Spleen (tissue), 7 donors: ENCODE data around the gene NLN.

ENCODE experiments used
- POLR2A ChIP-seq, 3 donors: fragments of 450-650 bp; IDR thresholded peaks; one replicate each; pipeline ENCODE4 v1.5.1; 2017; ENCODE audit warnings: antibody characterized with exemption in 3 of 3, mild to moderate bottlenecking in 1 of 3
- POLR2AphosphoS5 ChIP-seq, 3 donors: sonication (generic); formaldehyde crosslinking; IDR thresholded peaks; one replicate each; pipeline ENCODE4 v1.5.1; 2017; ENCODE audit warnings: antibody characterized with exemption in 3 of 3
- TF ChIP-seq, protein P1 (sequence below), 11 experiments: fragments of 200-600 bp in 7 of 11; fragments of 450-650 bp in 4 of 11; sonication (generic) in 4 of 11; IDR thresholded peaks in 8 of 11; conservative IDR thresholded peaks in 3 of 11; 1 replicate in 7 of 11; 2 replicates in 4 of 11; pipeline versions ENCODE4 v1.4.0 to v1.8.0; 2016 to 2021; ENCODE audit warnings: antibody characterized with exemption in 11 of 11, inconsistent platforms in 4 of 11, mild to moderate bottlenecking in 1 of 11
- donor health status: DM: no; HTN: no; CAD: no; lungs with moderate emphysema.
- donor health status: DM: no; HTN: no; CAD: no.
- donor health status: DM: no; HTN: no; CAD: no.

DNA sequence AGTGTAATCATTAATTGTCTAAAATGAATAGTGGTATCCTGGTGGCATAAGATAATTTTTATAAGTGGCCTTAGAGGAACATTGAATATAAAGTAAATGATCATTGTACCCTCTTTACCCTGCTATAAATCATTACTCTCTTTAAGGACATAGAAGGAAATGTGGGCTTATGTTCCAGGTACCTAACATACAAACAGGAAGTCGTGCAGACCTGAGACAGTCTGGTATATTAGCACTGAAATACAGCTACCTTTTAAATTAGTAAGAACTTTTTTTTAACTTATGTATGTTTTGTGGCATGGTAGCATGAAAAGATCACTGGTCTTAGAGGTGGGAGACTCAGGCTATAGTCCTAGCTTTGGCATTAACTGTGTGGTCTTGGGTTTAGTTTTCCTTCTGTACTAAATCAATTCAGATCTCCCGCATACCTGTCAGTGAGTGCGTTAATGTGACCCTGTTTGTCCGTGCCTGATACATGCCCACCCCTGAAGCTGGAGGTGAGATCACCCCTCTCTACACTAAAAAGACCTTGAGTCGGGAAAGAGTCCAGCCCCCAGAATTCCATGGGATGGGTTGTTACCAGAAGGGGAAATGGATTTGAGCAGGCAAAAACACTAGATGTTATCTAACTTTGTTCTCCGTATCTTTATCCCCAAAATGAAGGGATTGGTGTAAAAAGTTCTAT lies 145.0 kb downstream of the NLN start:
- TF ChIP-seq POLR2A (IDR thresholded peaks at IDR 0.05) (no peak), POLR2AphosphoS5 (IDR thresholded peaks at IDR 0.05) (no peak)
- TF ChIP-seq, protein P1, sequence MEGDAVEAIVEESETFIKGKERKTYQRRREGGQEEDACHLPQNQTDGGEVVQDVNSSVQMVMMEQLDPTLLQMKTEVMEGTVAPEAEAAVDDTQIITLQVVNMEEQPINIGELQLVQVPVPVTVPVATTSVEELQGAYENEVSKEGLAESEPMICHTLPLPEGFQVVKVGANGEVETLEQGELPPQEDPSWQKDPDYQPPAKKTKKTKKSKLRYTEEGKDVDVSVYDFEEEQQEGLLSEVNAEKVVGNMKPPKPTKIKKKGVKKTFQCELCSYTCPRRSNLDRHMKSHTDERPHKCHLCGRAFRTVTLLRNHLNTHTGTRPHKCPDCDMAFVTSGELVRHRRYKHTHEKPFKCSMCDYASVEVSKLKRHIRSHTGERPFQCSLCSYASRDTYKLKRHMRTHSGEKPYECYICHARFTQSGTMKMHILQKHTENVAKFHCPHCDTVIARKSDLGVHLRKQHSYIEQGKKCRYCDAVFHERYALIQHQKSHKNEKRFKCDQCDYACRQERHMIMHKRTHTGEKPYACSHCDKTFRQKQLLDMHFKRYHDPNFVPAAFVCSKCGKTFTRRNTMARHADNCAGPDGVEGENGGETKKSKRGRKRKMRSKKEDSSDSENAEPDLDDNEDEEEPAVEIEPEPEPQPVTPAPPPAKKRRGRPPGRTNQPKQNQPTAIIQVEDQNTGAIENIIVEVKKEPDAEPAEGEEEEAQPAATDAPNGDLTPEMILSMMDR (IDR thresholded peaks at IDR 0.05 in 8 of 11, conservative IDR thresholded peaks at IDR 0.05 in 3 of 11), result no peak
